ENCODE measurements around the gene GSDMA. TPM values are rescaled to one million over a fixed set of nuclear protein-coding genes. Genes with fewer than 3 reads are reported as not detected.

GSDMA gene
- total RNA-seq, 2 donors from 2014 or later: 1.2 TPM; not detected in 1

GRCh38 chr17:39937447-39937846, 25.4 kb upstream of the GSDMA start:
- intact Hi-C loops (cut with DNase I): no loop called here
- Histone ChIP-seq H3K27ac (no peak overlapping the region), H3K36me3 (no peaks in the 10 kb centered on the region), H3K27me3 (replicated peaks; ENCODE audit: insufficient read depth) (no peaks in the 10 kb centered on the region), H3K9me3 (no peaks in the 10 kb centered on the region), H3K4me1 (replicated peaks) (no peaks in the 10 kb centered on the region), H3K4me3 (no peak overlapping the region)
- no peak for TF ChIP-seq POLR2A (IDR thresholded peaks at IDR 0.05)
- TF ChIP-seq POLR2AphosphoS5 (IDR thresholded peaks at IDR 0.05): no peak
- TF ChIP-seq CTCF (IDR thresholded peaks at IDR 0.05): no peak
- no peak for DNase-seq (ENCODE audit: low spot score)
- 89% methylated on average over 3 of the region's 3 CpGs for WGBS

GRCh38 chr17:39938140-39938869, 24.5 kb upstream of the GSDMA start:
- no peaks in the 10 kb centered on the region for H3K9me3 ChIP-seq
- intact Hi-C loops (cut with DNase I): no loop called here

GRCh38 chr17:39939106-39939505, 23.7 kb upstream of the GSDMA start:
- WGBS: 68% methylated on average over 3 of the region's 3 CpGs
- intact Hi-C loops (cut with DNase I): no loop called here
- TF ChIP-seq POLR2AphosphoS5 (IDR thresholded peaks at IDR 0.05) (no peak), CTCF (IDR thresholded peaks at IDR 0.05) (no peak), POLR2A (IDR thresholded peaks at IDR 0.05) (no peak)
- Histone ChIP-seq H3K4me1 (replicated peaks) (no peaks in the 10 kb centered on the region), H3K27me3 (replicated peaks; ENCODE audit: insufficient read depth) (no peaks in the 10 kb centered on the region), H3K27ac (no peak overlapping the region), H3K36me3 (no peaks in the 10 kb centered on the region), H3K4me3 (no peak overlapping the region), H3K9me3 (no peaks in the 10 kb centered on the region)
- no peak for DNase-seq (ENCODE audit: low spot score)

More at GRCh38 chr17:39938140-39938869, 24.5 kb upstream of the GSDMA start:
- Histone ChIP-seq H3K4me1 (replicated peaks) (no peaks in the 10 kb centered on the region), H3K27me3 (replicated peaks; ENCODE audit: insufficient read depth) (no peaks in the 10 kb centered on the region), H3K27ac (no peak overlapping the region), H3K36me3 (no peaks in the 10 kb centered on the region), H3K4me3 (no peak overlapping the region)
- DNase-seq (ENCODE audit: low spot score): no peak
- WGBS: 84% methylated on average over 8 of the region's 8 CpGs
- TF ChIP-seq POLR2AphosphoS5 (IDR thresholded peaks at IDR 0.05) (no peak), CTCF (IDR thresholded peaks at IDR 0.05) (no peak), POLR2A (IDR thresholded peaks at IDR 0.05) (no peak)

GRCh38 chr17:39939588-39940419, 23.0 kb upstream of the GSDMA start:
- no peaks in the 10 kb centered on the region for H3K9me3 ChIP-seq
- H3K4me3 ChIP-seq: no peak overlapping the region
- intact Hi-C loops (cut with DNase I): no loop called here
- WGBS: 54% methylated on average over 6 of the region's 6 CpGs
- no peak for DNase-seq (ENCODE audit: low spot score)
- TF ChIP-seq POLR2AphosphoS5 (IDR thresholded peaks at IDR 0.05) (no peak), CTCF (IDR thresholded peaks at IDR 0.05) (peak in 1 of 4 experiments; percentile 5)
- no peak overlapping the region for H3K27ac ChIP-seq
- no peaks in the 10 kb centered on the region for H3K27me3 ChIP-seq (replicated peaks; ENCODE audit: insufficient read depth)
- H3K36me3 ChIP-seq: no peaks in the 10 kb centered on the region
- no peaks in the 10 kb centered on the region for H3K4me1 ChIP-seq (replicated peaks)
